GM19468 (cell line): Measurements from ENCODE around the gene AMPH.
"Not testable (repeated sequence)": the region's sequence is repeated elsewhere in the genome, so short reads cannot be mapped to it uniquely, and the experiment has no call there.

ENCODE experiments used
- ATAC-seq: cut with Tn5 transposase; IDR thresholded peaks from one replicate; pipeline ENCODE4 v1.9.1; 2021; ENCODE audit warnings: mild to moderate bottlenecking, moderate library complexity, moderate number of reproducible peaks; ENCODE audit not compliant: unreplicated experiment; ENCODE audit errors: extremely low read depth

Gene AMPH

GRCh38 chr7:38424750-38425463 is 206.3 kb downstream of the AMPH start:
- ATAC-seq, result no peak

- peak; percentile 46 for ATAC-seq
These were observed 217.4 kb downstream of the AMPH start for GRCh38 chr7:38413784-38414183.

- no peak for ATAC-seq
These were observed 219.8 kb downstream of the AMPH start for GRCh38 chr7:38411404-38411803.

GRCh38 chr7:38410056-38410455 is 221.1 kb downstream of the AMPH start:
- ATAC-seq, result no peak

- no peak for ATAC-seq
These were observed 221.6 kb downstream of the AMPH start for GRCh38 chr7:38409531-38409930.

- ATAC-seq, result no peak
These were observed 232.3 kb downstream of the AMPH start for GRCh38 chr7:38398725-38399321.

GRCh38 chr7:38396852-38397251 is 234.3 kb downstream of the AMPH start:
- ATAC-seq, result no peak

GRCh38 chr7:38395921-38396552 is 235.1 kb downstream of the AMPH start:
- not testable (repeated sequence) for ATAC-seq

- no peak for ATAC-seq
These were observed 236.5 kb downstream of the AMPH start for GRCh38 chr7:38394660-38395059.

- no peak for ATAC-seq
These were observed 237.3 kb downstream of the AMPH start for GRCh38 chr7:38393874-38394273.

GRCh38 chr7:38391751-38392150 is 239.4 kb downstream of the AMPH start:
- ATAC-seq, result no peak

- ATAC-seq, result no peak
These were observed 245.5 kb downstream of the AMPH start for GRCh38 chr7:38385682-38386081.

GRCh38 chr7:38383281-38383680 is 247.9 kb downstream of the AMPH start:
- no peak for ATAC-seq

- ATAC-seq, result no peak
These were observed 248.5 kb downstream of the AMPH start for GRCh38 chr7:38382684-38383083.

- ATAC-seq, result no peak
These were observed 255.7 kb downstream of the AMPH start for GRCh38 chr7:38375453-38375852.

GRCh38 chr7:38374507-38374906 is 256.7 kb downstream of the AMPH start:
- no peak for ATAC-seq

GRCh38 chr7:38373155-38373554 is 258.0 kb downstream of the AMPH start:
- no peak for ATAC-seq

GRCh38 chr7:38372290-38372689 is 258.9 kb downstream of the AMPH start:
- no peak for ATAC-seq

- ATAC-seq, result no peak
These were observed 261.2 kb downstream of the AMPH start for GRCh38 chr7:38369816-38370493.

- peak; percentile 23 for ATAC-seq
These were observed 263.0 kb downstream of the AMPH start for GRCh38 chr7:38368191-38368605.

GRCh38 chr7:38367301-38367890 is 263.8 kb downstream of the AMPH start:
- ATAC-seq, result peak; percentile 51
